ENCODE measurements around the gene HNRNPH1. TPM values are rescaled to one million over a fixed set of nuclear protein-coding genes. Genes with fewer than 3 reads are reported as not detected.
A peak's percentile ranks its signal among the peaks of the same experiment; 100 is the strongest.

HNRNPH1 gene
- total and polyA plus RNA-seq, 2 donors from 2014 or later, result 191 to 564 TPM

GRCh38 chr5:179568721-179569120 is 54.8 kb downstream of the HNRNPH1 start:
- intact Hi-C loops (cut with DNase I), result no loop called here
- Histone ChIP-seq H3K9me3 (ENCODE audit: control insufficient read depth in 2 of 3, insufficient read depth in 1 of 3, low read length in 3 of 3) (no peaks in the 10 kb centered on the region), H3K27ac (ENCODE audit: low read depth in 2 of 2, low read length in 2 of 2) (no peak overlapping the region), H3K36me3 (ENCODE audit: control insufficient read depth in 2 of 3, insufficient read depth in 3 of 3, low read length in 3 of 3) (peaks cover 5 to 39% (median 21%) of the 10 kb centered on the region in 3 donors), H3K4me3 (ENCODE audit: low read length in 3 of 3) (no peak overlapping the region), H3K9ac (ENCODE audit: low read length in 3 of 3) (no peak overlapping the region), H3K4me1 (ENCODE audit: control insufficient read depth in 2 of 3, insufficient read depth in 2 of 3, low read depth in 1 of 3, low read length in 3 of 3) (peaks cover 0 to 2% (median 0%) of the 10 kb centered on the region in 3 donors), H3K27me3 (ENCODE audit: control insufficient read depth, insufficient read depth, low read length) (no peaks in the 10 kb centered on the region)
- no peak for TF ChIP-seq CTCF (IDR thresholded peaks at IDR 0.05; ENCODE audit: borderline replicate concordance, extremely low read depth, insufficient read depth)
- FAIRE-seq, result no peak
- DNase-seq, result peak in 2 of 5 donors; percentile 24 to 62

- Histone ChIP-seq H3K9ac (ENCODE audit: low read length in 3 of 3) (no peak overlapping the region), H3K36me3 (ENCODE audit: control insufficient read depth in 2 of 3, insufficient read depth in 3 of 3, low read length in 3 of 3) (peaks cover 6 to 32% (median 26%) of the 10 kb centered on the region in 3 donors), H3K4me3 (ENCODE audit: low read length in 3 of 3) (no peak overlapping the region), H3K9me3 (ENCODE audit: control insufficient read depth in 2 of 3, insufficient read depth in 1 of 3, low read length in 3 of 3) (no peaks in the 10 kb centered on the region), H3K4me1 (ENCODE audit: control insufficient read depth in 2 of 3, insufficient read depth in 2 of 3, low read depth in 1 of 3, low read length in 3 of 3) (peaks cover 0 to 6% (median 2%) of the 10 kb centered on the region in 3 donors), H3K27me3 (ENCODE audit: control insufficient read depth, insufficient read depth, low read length) (no peaks in the 10 kb centered on the region), H3K27ac (ENCODE audit: low read depth in 2 of 2, low read length in 2 of 2) (no peak overlapping the region)
- no peak for DNase-seq
- TF ChIP-seq CTCF (IDR thresholded peaks at IDR 0.05; ENCODE audit: borderline replicate concordance, extremely low read depth, insufficient read depth), result no peak
- intact Hi-C loops (cut with DNase I), result no loop called here
- FAIRE-seq, result no peak
These were observed 58.9 kb downstream of the HNRNPH1 start for GRCh38 chr5:179564526-179564925.

Other genes with a start within 250 kb of the HNRNPH1 start
- gene RUFY1, start 73.1 kb downstream of the HNRNPH1 start, total RNA-seq, result 56.3 TPM
- 48.5 TPM for gene RUFY1, start 73.1 kb downstream of the HNRNPH1 start, polyA plus RNA-seq (ENCODE audit: insufficient read depth, low read depth, low replicate concordance)
- not detected for gene CBY3, start 57.4 kb upstream of the HNRNPH1 start, total RNA-seq
- not detected for gene CBY3, start 57.4 kb upstream of the HNRNPH1 start, polyA plus RNA-seq (ENCODE audit: insufficient read depth, low read depth, low replicate concordance)
- gene CANX, start 75.3 kb upstream of the HNRNPH1 start, total RNA-seq, result 824 TPM
- 208 TPM for gene CANX, start 75.3 kb upstream of the HNRNPH1 start, polyA plus RNA-seq (ENCODE audit: insufficient read depth, low read depth, low replicate concordance)
- gene MAML1, start 109.2 kb upstream of the HNRNPH1 start, total RNA-seq, result 26.8 TPM
- gene MAML1, start 109.2 kb upstream of the HNRNPH1 start, polyA plus RNA-seq (ENCODE audit: insufficient read depth, low read depth, low replicate concordance), result 5.3 TPM
- gene LTC4S, start 170.3 kb upstream of the HNRNPH1 start, total RNA-seq, result 30.6 TPM
- 20.1 TPM for gene LTC4S, start 170.3 kb upstream of the HNRNPH1 start, polyA plus RNA-seq (ENCODE audit: insufficient read depth, low read depth, low replicate concordance)
- gene MGAT4B, start 183.2 kb upstream of the HNRNPH1 start, total RNA-seq, result 174 TPM
- gene MGAT4B, start 183.2 kb upstream of the HNRNPH1 start, polyA plus RNA-seq (ENCODE audit: insufficient read depth, low read depth, low replicate concordance), result 79.4 TPM
- gene SQSTM1, start 197.2 kb upstream of the HNRNPH1 start, total RNA-seq, result 249 TPM
- 309 TPM for gene SQSTM1, start 197.2 kb upstream of the HNRNPH1 start, polyA plus RNA-seq (ENCODE audit: insufficient read depth, low read depth, low replicate concordance)
- 36.6 TPM for gene MRNIP, start 235.1 kb upstream of the HNRNPH1 start, total RNA-seq
- gene MRNIP, start 235.1 kb upstream of the HNRNPH1 start, polyA plus RNA-seq (ENCODE audit: insufficient read depth, low read depth, low replicate concordance), result 25.3 TPM

Measured in kidney (tissue), 14 donors.